ENCODE results near the gene S1PR1. TPM values are rescaled to one million over a fixed set of nuclear protein-coding genes. Genes with fewer than 3 reads are reported as not detected.
"Not testable (repeated sequence)": the region's sequence is repeated elsewhere in the genome, so short reads cannot be mapped to it uniquely, and the experiment has no call there.

S1PR1 gene
- total RNA-seq, 1 donor from 2014 or later: 18.3 TPM

GRCh38 chr1:101200513-101200912 lies 36.3 kb upstream of the S1PR1 start:
- H3K4me1 Mint-ChIP-seq (ENCODE audit: unreplicated experiment): peaks cover 14% of the 10 kb centered on the region
- no peak for DNase-seq (ENCODE audit: extremely low spot score, unreplicated experiment)
- no peak for TF ChIP-seq CTCF (conservative IDR thresholded peaks at IDR 0.05)
- H3K27ac Mint-ChIP-seq: no peak overlapping the region
- no peaks in the 10 kb centered on the region for H3K36me3 Mint-ChIP-seq
- H3K9me3 Mint-ChIP-seq: no peaks in the 10 kb centered on the region
- no peaks in the 10 kb centered on the region for H3K27me3 Mint-ChIP-seq
- no peak overlapping the region for H3K4me3 Mint-ChIP-seq

GRCh38 chr1:101203820-101204540 lies 32.8 kb upstream of the S1PR1 start:
- Mint-ChIP-seq H3K4me3 (no peak overlapping the region), H3K27ac (peak overlapping the region; percentile 40), H3K27me3 (no peaks in the 10 kb centered on the region), H3K4me1 (ENCODE audit: unreplicated experiment) (peaks cover 14% of the 10 kb centered on the region), H3K36me3 (no peaks in the 10 kb centered on the region), H3K9me3 (no peaks in the 10 kb centered on the region)
- DNase-seq (ENCODE audit: extremely low spot score, unreplicated experiment): no peak
- TF ChIP-seq CTCF (conservative IDR thresholded peaks at IDR 0.05): no peak

GRCh38 chr1:101205457-101205856 lies 31.4 kb upstream of the S1PR1 start:
- Mint-ChIP-seq H3K4me3 (no peak overlapping the region), H3K4me1 (ENCODE audit: unreplicated experiment) (peaks cover 14% of the 10 kb centered on the region), H3K9me3 (no peaks in the 10 kb centered on the region), H3K27ac (no peak overlapping the region), H3K27me3 (no peaks in the 10 kb centered on the region), H3K36me3 (no peaks in the 10 kb centered on the region)
- no peak for TF ChIP-seq CTCF (conservative IDR thresholded peaks at IDR 0.05)
- no peak for DNase-seq (ENCODE audit: extremely low spot score, unreplicated experiment)

GRCh38 chr1:101206139-101206538 lies 30.7 kb upstream of the S1PR1 start:
- H3K27me3 Mint-ChIP-seq; H3K36me3 Mint-ChIP-seq; H3K9me3 Mint-ChIP-seq; DNase-seq (ENCODE audit: extremely low spot score, unreplicated experiment); H3K4me3 Mint-ChIP-seq; H3K27ac Mint-ChIP-seq: not testable (repeated sequence)
- H3K4me1 Mint-ChIP-seq (ENCODE audit: unreplicated experiment): peaks cover 14% of the 10 kb centered on the region

DNA sequence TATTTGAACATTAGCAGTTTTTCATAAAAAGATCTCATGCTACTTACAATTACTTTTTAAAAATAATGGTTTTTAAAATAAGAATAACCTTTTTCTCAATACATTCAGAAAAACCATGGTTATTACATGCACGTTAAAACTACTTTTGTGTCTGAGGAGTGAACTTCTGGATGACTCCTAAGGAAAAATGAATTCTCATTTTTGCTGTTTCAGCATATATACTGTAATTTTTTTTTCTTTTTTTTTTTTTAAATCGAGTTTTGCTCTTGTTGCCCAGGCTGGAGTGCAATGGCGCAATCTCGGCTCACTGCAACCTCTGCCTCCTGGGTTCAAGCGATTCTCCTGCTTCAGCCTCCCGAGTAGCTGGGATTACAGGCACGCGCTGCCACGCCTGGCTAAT lies 29.5 kb upstream of the S1PR1 start:
- not testable (repeated sequence) for DNase-seq (ENCODE audit: extremely low spot score, unreplicated experiment); H3K36me3 Mint-ChIP-seq; H3K27ac Mint-ChIP-seq; H3K4me3 Mint-ChIP-seq; H3K27me3 Mint-ChIP-seq; H3K9me3 Mint-ChIP-seq
- H3K4me1 Mint-ChIP-seq (ENCODE audit: unreplicated experiment): peaks cover 14% of the 10 kb centered on the region

- H3K9me3 Mint-ChIP-seq: no peaks in the 10 kb centered on the region
- TF ChIP-seq CTCF (conservative IDR thresholded peaks at IDR 0.05): no peak
- no peaks in the 10 kb centered on the region for H3K36me3 Mint-ChIP-seq
- DNase-seq (ENCODE audit: extremely low spot score, unreplicated experiment): no peak
- H3K27ac Mint-ChIP-seq: no peak overlapping the region
- peaks cover 14% of the 10 kb centered on the region for H3K4me1 Mint-ChIP-seq (ENCODE audit: unreplicated experiment)
- H3K27me3 Mint-ChIP-seq: no peaks in the 10 kb centered on the region
- no peak overlapping the region for H3K4me3 Mint-ChIP-seq
These were observed 28.9 kb upstream of the S1PR1 start for GRCh38 chr1:101207891-101208290.

Measured in type B pancreatic cell (in vitro differentiated cells).